ENCODE data around the gene SS18L1. TPM values are rescaled to one million over a fixed set of nuclear protein-coding genes. Genes with fewer than 3 reads are reported as not detected.

SS18L1 gene
- total and polyA plus RNA-seq, 2 experiments from 2014 or later: 3.2 to 38.7 TPM

- H3K36me3 ChIP-seq: no peaks in the 10 kb centered on the region
- H3K27me3 ChIP-seq: peaks cover 81% of the 10 kb centered on the region
- TF ChIP-seq, protein P1, sequence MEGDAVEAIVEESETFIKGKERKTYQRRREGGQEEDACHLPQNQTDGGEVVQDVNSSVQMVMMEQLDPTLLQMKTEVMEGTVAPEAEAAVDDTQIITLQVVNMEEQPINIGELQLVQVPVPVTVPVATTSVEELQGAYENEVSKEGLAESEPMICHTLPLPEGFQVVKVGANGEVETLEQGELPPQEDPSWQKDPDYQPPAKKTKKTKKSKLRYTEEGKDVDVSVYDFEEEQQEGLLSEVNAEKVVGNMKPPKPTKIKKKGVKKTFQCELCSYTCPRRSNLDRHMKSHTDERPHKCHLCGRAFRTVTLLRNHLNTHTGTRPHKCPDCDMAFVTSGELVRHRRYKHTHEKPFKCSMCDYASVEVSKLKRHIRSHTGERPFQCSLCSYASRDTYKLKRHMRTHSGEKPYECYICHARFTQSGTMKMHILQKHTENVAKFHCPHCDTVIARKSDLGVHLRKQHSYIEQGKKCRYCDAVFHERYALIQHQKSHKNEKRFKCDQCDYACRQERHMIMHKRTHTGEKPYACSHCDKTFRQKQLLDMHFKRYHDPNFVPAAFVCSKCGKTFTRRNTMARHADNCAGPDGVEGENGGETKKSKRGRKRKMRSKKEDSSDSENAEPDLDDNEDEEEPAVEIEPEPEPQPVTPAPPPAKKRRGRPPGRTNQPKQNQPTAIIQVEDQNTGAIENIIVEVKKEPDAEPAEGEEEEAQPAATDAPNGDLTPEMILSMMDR (IDR thresholded peaks at IDR 0.05; ENCODE audit: low read depth, low read length): no peak
Measured at GRCh38 chr20:62216636-62217566, 73.3 kb downstream of the SS18L1 start.

GRCh38 chr20:62217913-62218773, 74.6 kb downstream of the SS18L1 start:
- no peaks in the 10 kb centered on the region for H3K36me3 ChIP-seq
- H3K27ac ChIP-seq: no peak overlapping the region
- H3K4me3 ChIP-seq: no peak overlapping the region
- peaks cover 5% of the 10 kb centered on the region for H3K4me1 ChIP-seq (ENCODE audit: low read depth)
- peaks cover 94% of the 10 kb centered on the region for H3K27me3 ChIP-seq
- DNase-seq (ENCODE audit: low read depth in 1 of 2, low spot score in 1 of 2): no peak
- no peaks in the 10 kb centered on the region for H3K9me3 ChIP-seq (ENCODE audit: low read depth)
- TF ChIP-seq, protein P1 (IDR thresholded peaks at IDR 0.05; ENCODE audit: low read depth, low read length): no peak

More at GRCh38 chr20:62216636-62217566, 73.3 kb downstream of the SS18L1 start:
- no peaks in the 10 kb centered on the region for H3K9me3 ChIP-seq (ENCODE audit: low read depth)
- DNase-seq (ENCODE audit: low read depth in 1 of 2, low spot score in 1 of 2): no peak
- H3K4me3 ChIP-seq: no peak overlapping the region
- peaks cover 5% of the 10 kb centered on the region for H3K4me1 ChIP-seq (ENCODE audit: low read depth)
- H3K27ac ChIP-seq: no peak overlapping the region

DNA sequence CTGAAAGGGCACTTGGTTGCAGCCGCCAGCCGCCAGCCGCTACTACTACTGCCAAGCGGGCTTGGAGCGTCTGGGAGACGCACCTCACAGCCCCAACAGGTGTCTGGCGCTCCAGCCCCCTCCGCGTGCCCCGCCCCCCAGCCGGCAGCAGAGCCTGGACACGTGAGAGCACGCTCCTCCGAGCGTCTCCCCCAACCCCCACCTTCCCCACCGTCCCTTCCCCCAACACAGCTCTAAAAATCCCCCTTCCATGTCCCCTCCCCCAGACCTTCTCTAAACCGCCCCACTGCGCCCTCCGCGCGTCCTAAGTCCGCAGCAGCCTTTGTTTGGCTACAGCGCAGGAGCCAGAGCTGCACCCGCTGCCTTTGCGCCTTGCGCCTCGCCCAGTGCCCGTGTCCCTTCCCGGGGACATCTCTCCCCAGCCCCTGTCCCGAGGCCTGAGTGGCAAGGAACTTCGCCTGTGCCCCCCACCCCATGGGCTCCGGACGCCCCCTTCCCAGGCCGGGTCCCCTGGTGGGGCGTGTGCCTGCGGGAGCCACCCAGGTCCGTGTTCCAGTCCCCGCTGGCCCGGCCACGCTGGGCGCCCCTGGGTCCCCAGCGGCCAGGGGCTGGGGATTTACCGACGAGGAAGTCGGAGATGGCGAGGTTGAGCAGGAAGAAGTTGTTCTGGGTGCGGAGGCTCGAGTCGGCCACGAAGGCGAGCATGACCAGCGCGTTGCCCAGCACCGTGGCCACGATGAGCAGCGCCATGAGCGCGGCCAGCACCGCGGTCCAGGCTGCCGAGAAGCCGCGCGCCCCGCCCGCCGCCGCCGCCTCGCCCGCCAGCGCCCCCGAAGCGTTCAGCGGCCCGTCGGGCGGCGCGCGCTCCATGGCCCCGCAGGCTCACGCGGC, 75.8 kb downstream of the SS18L1 start:
- Histone ChIP-seq H3K4me3 (peak overlapping the region; percentile 24), H3K27me3 (peaks cover 98% of the 10 kb centered on the region), H3K36me3 (no peaks in the 10 kb centered on the region), H3K4me1 (ENCODE audit: low read depth) (peaks cover 5% of the 10 kb centered on the region), H3K9me3 (ENCODE audit: low read depth) (no peaks in the 10 kb centered on the region), H3K27ac (no peak overlapping the region)
- peak in 1 of 2 donors; percentile 45 for DNase-seq (ENCODE audit: low read depth in 1 of 2, low spot score in 1 of 2)
- TF ChIP-seq, protein P1 (IDR thresholded peaks at IDR 0.05; ENCODE audit: low read depth, low read length): no peak

- peak within 1 kb of the TSS; percentile 24 for H3K4me3 ChIP-seq
- TF ChIP-seq, protein P1 (IDR thresholded peaks at IDR 0.05; ENCODE audit: low read depth, low read length): no peak
- no peak within 1 kb of the TSS for H3K27ac ChIP-seq
- H3K36me3 ChIP-seq: no peaks in the 10 kb centered on the region
- peaks cover 5% of the 10 kb centered on the region for H3K4me1 ChIP-seq (ENCODE audit: low read depth)
- peak; percentile 40 to 88 for DNase-seq (ENCODE audit: low read depth in 1 of 2, low spot score in 1 of 2)
- H3K27me3 ChIP-seq: peaks cover 98% of the 10 kb centered on the region
- no peaks in the 10 kb centered on the region for H3K9me3 ChIP-seq (ENCODE audit: low read depth)
Measured at GRCh38 chr20:62219992-62220665, 76.6 kb downstream of the SS18L1 start, which contains the start of gene HRH3. HRH3 (minus strand) TSS chr20:62220278; CDS start chr20:62219970, 308 bp downstream.
